Measurements from ENCODE around the gene MYO7A.

Gene MYO7A

GRCh38 chr11:77155556-77156130 is 27.6 kb downstream of the MYO7A start:
- no peak overlapping the region for H3K4me3 ChIP-seq (ENCODE audit: low read depth, low read length)
- DNase-seq (ENCODE audit: low read depth) = no peak
- TF ChIP-seq, protein P1, sequence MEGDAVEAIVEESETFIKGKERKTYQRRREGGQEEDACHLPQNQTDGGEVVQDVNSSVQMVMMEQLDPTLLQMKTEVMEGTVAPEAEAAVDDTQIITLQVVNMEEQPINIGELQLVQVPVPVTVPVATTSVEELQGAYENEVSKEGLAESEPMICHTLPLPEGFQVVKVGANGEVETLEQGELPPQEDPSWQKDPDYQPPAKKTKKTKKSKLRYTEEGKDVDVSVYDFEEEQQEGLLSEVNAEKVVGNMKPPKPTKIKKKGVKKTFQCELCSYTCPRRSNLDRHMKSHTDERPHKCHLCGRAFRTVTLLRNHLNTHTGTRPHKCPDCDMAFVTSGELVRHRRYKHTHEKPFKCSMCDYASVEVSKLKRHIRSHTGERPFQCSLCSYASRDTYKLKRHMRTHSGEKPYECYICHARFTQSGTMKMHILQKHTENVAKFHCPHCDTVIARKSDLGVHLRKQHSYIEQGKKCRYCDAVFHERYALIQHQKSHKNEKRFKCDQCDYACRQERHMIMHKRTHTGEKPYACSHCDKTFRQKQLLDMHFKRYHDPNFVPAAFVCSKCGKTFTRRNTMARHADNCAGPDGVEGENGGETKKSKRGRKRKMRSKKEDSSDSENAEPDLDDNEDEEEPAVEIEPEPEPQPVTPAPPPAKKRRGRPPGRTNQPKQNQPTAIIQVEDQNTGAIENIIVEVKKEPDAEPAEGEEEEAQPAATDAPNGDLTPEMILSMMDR (IDR thresholded peaks at IDR 0.05; ENCODE audit: insufficient read depth, low read depth, low read length, missing control alignments) = no peak

- DNase-seq (ENCODE audit: low read depth) = no peak
- H3K4me3 ChIP-seq (ENCODE audit: low read depth, low read length) = no peak overlapping the region
- TF ChIP-seq, protein P1 (IDR thresholded peaks at IDR 0.05; ENCODE audit: insufficient read depth, low read depth, low read length, missing control alignments) = no peak
Measured at GRCh38 chr11:77156396-77157195, 28.6 kb downstream of the MYO7A start.

GRCh38 chr11:77158041-77158695 is 30.1 kb downstream of the MYO7A start:
- TF ChIP-seq, protein P1 (IDR thresholded peaks at IDR 0.05; ENCODE audit: insufficient read depth, low read depth, low read length, missing control alignments) = no peak
- no peak for DNase-seq (ENCODE audit: low read depth)
- H3K4me3 ChIP-seq (ENCODE audit: low read depth, low read length) = no peak overlapping the region

DNA sequence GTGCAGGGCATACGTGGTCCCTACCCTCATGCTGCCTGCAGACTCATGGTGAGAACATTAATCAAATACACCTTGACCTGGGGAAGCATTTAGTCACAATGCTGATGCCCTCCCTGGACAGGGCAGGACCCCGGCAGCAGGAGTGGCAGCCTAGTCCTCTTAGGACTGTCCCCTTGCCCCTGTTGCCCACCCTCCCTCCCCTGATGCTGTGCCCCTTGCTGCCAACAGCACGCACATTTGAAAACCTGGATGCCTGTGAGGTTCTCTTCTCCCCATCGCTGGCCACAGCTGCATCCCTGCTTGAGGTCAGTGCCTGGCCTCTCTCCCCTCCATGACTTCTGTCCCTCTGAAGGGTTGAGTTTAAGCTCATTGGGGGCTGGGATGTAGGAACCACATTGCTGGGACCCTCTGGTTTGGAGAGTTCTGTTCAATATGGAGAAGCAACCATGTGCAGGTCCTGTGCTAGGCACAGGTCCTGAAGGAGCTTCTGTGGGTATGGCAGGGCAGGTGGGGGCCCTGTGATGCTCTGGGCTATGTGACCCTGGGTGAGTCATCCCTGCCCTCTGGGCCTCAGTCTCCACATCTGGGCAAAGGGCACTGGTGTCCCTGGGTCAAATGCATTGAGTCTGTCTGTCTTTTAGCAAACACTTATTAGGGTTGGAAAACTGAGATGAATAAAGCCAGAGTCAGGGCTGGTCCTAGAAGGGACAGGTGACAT is 31.3 kb downstream of the MYO7A start:
- DNase-seq (ENCODE audit: low read depth) = no peak
- TF ChIP-seq, protein P1 (IDR thresholded peaks at IDR 0.05; ENCODE audit: insufficient read depth, low read depth, low read length, missing control alignments) = no peak
- H3K4me3 ChIP-seq (ENCODE audit: low read depth, low read length) = no peak overlapping the region

DNA sequence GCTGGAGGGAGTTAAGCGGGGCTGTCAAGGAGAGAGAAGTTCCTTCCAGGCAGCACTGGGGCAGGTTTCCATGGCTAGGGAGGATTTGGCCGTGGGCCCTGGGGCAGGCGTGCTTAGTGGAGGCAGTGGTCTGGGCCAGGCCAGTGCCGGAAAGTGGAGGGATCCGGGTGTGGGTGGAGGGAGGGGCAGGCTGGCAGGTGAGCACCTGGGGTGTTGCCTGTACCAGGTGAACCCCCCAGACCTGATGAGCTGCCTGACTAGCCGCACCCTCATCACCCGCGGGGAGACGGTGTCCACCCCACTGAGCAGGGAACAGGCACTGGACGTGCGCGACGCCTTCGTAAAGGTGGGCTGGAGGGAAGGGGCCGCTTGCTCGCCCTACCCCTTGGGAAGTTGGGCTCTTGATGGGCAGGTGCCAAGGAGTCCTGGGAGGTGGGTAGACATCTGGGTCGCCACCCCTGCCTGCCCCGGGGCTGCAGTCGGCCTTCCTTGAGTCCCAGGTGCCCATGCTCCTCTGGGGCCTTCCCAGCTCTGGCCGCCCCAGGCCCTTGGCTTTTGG is 32.0 kb downstream of the MYO7A start:
- no peak overlapping the region for H3K4me3 ChIP-seq (ENCODE audit: low read depth, low read length)
- TF ChIP-seq, protein P1 (IDR thresholded peaks at IDR 0.05; ENCODE audit: insufficient read depth, low read depth, low read length, missing control alignments) = no peak
- no peak for DNase-seq (ENCODE audit: low read depth)

DNA sequence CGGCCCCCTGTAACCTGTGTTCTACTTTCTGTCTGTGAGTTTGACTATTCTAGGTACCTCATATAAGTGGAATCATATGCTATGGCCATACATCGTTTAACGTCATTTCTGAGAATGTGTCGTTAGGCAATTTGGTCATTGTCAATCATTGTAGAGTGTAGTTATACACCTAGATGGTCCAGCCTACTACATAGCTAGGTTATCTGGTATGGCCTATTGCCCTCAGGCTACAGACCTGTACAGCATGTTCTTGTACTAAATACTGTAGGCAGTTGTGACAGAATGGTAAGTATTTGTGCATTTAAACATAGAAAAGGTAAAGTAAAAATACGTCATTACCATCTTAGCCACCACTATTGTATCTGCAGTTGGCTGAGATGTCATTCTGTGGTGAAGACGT is 35.2 kb downstream of the MYO7A start:
- DNase-seq (ENCODE audit: low read depth) = no peak
- H3K4me3 ChIP-seq (ENCODE audit: low read depth, low read length) = no peak overlapping the region
- TF ChIP-seq, protein P1 (IDR thresholded peaks at IDR 0.05; ENCODE audit: insufficient read depth, low read depth, low read length, missing control alignments) = no peak
